ENCODE data around the gene MDK.

DNA sequence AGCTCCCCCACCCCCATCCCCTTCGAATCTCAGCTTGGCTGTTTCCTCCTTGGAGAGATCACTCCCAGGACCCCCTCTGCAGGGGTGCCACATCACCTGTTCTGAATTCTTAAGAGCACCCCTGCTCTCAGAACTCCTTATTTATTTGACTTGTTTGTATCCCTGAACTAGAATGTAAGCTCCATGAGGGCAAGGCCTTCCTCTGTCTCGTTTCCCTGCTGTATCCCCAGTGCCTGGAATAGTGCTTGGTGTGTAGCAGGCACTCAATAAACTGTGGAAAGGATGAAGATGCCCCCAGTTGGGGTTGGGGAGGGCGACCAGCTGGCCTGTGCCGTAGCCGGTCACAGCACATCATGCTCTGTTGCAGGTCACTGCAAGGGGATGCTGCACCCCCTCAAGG, 3.6 kb upstream of the MDK start:
- no peak for TF ChIP-seq POLR2A (IDR thresholded peaks at IDR 0.05; ENCODE audit: low read depth, low read length)
- TF ChIP-seq POLR2AphosphoS5 (IDR thresholded peaks at IDR 0.05; ENCODE audit: low read depth, low read length): no peak
- TF ChIP-seq TAF1 (IDR thresholded peaks at IDR 0.05; ENCODE audit: borderline replicate concordance, low read depth, low read length): no peak

Data from GM12892 (cell line).